Esophagus mucosa (tissue), 1 donor: ENCODE results near the gene NPIPB13. TPM values are rescaled to one million over a fixed set of nuclear protein-coding genes. Genes with fewer than 3 reads are reported as not detected.
"Not testable (repeated sequence)": the region's sequence is repeated elsewhere in the genome, so short reads cannot be mapped to it uniquely, and the experiment has no call there.

Source experiments
- ATAC-seq: fragments of 200-7000 bp; cut with Tn5 transposase; one replicate; pipeline ENCODE4 v1.9.1; 2020
- total RNA-seq: library from RNA; stranded (reverse); gene quantifications from one replicate; pipeline ENCODE4 v1.2.4, GENCODE V29; 2023
- donor health status: DM: yes; HTN: yes; CAD: no.

The NPIPB13 gene
- total RNA-seq = 11.2 TPM

DNA sequence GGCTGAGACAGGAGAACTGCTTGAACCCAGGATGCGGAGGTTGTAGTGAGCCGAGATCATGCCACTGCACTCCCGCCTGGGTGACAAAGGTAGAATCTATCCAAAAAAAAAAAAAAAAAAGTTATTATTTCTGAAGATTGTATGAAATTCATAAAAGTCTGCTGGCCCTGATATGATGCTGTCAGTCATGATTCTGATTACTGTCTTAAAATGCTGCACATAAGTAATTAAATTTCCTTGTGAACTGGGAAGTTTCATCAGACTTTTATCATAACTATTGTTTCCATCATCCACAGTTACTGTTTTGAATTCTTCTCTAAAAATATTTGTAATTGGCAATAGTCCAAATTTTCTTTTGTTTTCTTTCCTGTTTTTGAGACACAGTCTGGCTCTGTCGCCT lies at the start of gene NPIPB13:
NPIPB13 (minus strand) TSS at position 101 of the 400 bp plus-strand sequence. CDS start 2,906 bp downstream, outside the sequence.
- not testable (repeated sequence) for ATAC-seq

DNA sequence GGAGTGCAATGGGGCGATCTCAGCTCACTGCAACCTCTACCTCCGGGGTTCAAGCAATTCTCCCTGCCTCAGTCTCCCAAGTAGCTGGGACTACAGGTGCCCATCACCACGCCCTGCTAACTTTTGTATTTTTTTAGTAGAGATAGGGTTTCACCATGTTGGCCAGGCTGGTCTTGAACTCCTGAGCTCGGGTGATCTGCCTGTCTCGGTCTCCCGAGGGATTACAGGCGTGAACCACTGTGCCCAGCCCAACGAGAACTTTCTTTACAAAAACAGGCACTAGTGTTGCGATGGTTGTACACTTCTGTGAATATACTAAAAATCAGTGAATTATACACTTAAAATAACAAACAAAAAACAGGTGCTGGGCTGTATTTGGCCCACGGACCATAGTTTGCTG lies 34.1 kb upstream of the NPIPB13 start:
- ATAC-seq = not testable (repeated sequence)

DNA sequence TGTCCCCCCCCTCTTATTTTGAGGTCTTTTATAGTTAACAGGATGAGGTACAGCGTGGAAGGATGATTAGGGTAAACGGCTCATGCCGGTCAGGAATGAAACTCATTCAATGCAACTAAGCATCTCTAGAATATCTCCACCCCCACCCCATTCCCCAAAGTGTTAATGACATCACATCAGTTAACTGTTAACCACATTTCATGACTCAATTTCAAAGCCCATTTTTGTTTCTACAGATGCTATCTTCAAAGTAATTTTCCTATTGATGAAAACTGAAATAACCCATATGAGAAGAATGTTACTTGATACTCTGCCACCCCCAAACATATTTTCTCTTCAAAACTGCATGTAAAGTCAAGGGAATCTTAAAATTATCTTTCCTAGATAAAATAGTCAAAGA lies 30.2 kb upstream of the NPIPB13 start:
- not testable (repeated sequence) for ATAC-seq

DNA sequence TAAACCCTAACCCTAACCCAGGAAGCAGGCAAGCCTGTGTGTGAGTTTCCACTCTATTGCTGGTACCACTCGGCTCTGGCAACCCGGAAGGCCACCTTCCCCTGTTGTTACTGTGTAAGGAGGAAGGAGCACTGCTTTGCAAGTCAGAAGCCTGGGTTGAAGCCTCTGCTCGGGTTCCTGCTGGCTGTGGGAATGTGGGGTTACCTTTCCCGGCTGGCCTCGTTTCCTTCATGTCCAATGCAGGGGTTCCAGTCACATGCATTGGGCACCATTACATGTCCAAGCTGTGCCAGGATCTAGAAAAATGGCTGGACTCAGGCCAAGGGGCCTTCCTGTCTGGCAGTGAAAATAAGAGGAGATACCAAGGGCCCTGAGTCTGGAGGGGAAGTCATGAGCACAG lies 31.2 kb downstream of the NPIPB13 start:
- ATAC-seq = not testable (repeated sequence)

DNA sequence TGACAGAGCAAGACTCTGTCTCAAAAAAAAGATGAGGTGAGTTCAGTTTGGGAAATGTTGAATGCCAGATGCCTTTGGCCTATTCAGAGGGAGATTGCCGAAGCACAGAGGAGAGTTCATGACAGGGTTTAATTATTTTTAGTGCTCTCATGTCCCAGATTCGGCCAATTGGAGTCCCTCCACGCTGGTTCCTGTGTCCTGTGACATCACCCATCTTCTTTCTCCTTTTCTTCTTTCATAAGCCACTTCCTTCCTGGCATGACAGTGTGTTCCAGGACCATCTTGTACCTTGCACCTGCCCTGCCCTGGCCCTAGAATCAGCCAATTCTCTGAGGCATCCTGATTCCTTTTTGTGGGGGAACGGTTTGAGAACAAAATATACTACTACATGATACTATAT lies 36.9 kb downstream of the NPIPB13 start:
- not testable (repeated sequence) for ATAC-seq

DNA sequence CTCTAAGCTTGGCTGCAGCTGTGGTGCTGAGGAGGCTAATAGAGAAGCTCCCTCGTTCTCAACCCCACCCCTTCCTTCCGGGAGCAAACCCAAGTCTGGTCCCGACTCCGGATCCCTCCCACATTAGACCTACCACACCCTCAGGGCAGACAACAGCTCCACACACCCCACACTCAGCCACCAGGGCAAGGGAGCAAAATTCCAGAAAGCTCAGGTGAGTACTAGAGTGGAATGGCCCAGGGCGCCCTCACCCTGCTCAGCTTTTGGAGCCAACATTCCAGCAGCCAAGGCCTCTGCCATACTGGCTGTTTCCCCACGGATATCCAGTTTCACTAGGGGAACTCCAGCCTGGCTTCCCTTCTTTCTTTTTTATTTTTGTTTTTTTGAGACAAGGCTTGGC lies 39.2 kb downstream of the NPIPB13 start:
- ATAC-seq = peak; percentile 45

DNA sequence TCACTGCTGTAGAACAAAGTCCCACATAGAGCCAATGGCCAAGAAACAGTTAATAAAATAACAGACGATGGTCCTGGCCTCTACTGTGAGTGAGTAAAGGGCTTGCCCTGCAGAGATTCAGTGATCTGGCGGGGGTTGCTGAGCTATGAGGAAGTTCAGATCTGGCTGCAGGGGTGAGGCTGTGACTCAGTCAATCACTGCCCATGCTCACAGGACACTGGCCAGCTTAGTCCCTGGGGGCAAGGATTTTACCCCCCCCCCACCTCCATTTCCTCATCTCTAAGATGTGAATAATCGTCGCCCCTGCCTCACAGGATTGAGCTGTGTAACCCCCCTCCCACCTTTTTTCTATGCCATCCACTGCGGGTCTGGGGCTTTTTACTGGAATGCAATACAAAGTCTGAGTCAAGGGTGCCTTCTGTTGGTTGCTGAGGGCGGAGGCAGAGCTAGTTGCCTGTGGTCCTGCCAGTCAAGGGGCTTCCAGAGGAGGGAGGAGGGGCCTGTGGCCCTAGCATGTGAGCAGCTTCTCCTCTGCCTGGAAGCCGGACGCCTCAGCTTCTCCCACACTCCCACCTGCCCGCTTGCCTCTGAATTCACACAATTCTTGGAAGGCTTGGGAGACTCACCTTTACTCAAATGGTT lies 41.1 kb downstream of the NPIPB13 start:
- ATAC-seq = peak; percentile 42

DNA sequence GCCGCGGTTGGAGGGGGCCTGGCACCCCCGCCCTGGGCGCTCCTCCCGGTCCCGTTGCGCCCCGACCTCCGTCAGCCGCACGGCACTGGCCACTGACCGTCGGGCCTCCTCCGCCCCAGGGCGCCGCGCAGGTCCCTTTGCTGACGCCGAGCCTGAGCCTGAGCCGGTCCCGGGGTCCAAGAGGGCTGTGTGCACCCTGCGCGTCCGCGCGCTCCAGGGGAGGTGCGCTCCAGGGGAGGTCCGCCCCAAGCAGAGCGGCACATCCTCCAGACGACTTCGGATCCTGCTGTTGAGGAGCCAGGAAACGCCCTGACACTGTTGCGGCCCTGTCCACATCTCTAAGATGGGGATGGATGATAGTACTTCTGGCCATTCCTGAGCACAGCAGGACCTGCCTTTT lies 42.0 kb downstream of the NPIPB13 start:
- ATAC-seq = peak; percentile 31

DNA sequence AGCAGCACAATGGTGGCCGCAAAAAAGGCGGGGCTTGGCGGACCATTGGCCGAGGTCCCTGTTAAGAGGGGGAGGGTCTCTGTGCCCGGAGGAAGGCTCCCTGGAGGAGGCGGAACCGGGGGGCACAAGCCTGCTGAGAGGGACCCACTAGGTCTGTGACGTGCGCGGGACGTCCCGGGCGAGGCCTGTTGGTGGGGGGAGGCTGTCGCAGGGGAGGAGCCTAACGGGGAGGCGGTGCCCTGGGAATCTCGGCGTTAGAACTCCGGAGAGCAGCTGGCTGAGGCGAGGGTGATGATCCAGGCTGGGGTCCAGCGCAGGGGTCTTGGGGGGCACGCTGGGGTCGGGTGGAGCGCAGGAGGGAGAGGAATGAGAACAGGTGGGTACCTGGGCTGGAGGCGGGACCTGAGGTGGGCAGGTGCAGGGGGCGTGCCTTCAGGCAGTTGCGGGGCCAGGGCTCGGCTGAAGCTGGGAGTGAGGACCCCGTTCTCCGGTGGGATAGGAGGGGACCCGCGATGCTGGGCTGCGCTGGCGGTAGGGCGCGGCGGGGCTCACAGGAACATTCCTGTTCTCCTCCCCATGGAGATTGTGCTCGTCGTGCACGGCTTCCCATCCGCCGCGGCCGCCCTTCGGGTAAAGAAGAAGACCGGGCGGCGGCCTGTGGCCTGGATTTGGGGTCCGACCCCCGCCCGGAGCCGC lies 42.6 kb downstream of the NPIPB13 start:
- ATAC-seq = peak; percentile 35

DNA sequence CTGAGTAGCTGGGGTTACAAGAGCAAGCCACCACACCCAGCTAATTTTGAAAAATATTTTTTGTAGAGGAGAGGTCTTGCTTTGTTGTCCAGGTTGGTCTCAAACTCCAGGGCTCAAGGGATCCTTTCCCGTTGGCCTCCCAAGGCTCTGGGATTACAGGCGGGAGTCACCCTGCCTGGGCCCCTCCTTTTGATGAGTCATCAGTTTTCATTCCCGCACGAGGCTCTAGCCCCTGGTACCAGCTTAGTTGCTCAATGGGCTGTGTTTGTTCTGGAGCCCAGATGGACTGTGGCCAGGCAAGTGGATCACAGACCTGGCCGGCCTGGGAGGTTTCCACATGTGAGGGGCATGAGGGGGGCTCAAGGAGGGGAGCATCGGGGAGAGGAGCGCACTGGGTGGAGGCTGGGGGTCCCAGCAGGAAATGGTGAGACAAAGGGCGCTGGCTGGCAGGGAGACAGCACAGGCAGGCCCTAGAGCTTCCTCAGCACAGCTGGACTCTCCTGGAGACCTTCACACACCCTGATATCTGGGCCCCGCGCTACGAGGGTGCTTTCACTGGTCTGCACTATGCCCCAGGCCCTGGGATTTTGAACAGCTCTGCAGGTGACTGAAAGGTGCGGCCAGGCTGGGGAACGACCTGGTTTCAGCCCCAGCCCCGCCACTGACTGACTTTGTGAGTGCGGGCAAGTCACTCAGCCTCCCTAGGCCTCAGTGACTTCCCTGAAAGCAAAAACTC lies 48.5 kb downstream of the NPIPB13 start:
- peak; percentile 65 for ATAC-seq

DNA sequence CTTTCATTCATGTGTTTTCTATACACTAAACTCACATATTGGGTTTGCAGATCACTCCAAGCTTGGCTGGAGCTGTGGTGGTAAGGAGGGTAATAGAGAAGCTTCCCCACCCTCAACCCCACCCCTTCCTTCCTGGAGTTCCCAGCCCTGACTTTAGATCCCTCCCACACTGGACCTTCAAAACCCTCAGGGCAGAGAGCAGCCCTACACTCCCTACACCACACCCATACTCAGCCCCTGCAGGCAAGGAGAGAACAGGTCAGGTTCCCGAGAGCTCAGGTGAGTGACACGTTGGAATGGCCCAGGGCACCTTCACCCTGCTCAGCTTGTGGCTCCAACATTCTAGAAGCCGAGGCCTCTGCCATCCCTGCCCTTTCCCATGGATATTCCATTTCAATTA lies 49.2 kb downstream of the NPIPB13 start, which contains the start of gene SULT1A3:
SULT1A3 (plus strand) TSS at position 207 of the 400 bp plus-strand sequence. CDS start 1,474 bp downstream, outside the sequence.
- ATAC-seq = peak; percentile 63

Other genes starting within 250 kb of the NPIPB13 start
- 0.20 TPM for gene DOC2A, start 237.5 kb downstream of the NPIPB13 start, total RNA-seq
- gene C16orf92, start 225.3 kb downstream of the NPIPB13 start, total RNA-seq = not detected
- gene TLCD3B, start 217.2 kb downstream of the NPIPB13 start, total RNA-seq = 0.20 TPM
- 1,863 TPM for gene ALDOA, start 182.7 kb downstream of the NPIPB13 start, total RNA-seq
- gene PPP4C, start 172.5 kb downstream of the NPIPB13 start, total RNA-seq = 112 TPM
- 3.6 TPM for gene TBX6, start 156.6 kb downstream of the NPIPB13 start, total RNA-seq
- 22.8 TPM for gene YPEL3, start 152.3 kb downstream of the NPIPB13 start, total RNA-seq
- 85.3 TPM for gene GDPD3, start 134.9 kb downstream of the NPIPB13 start, total RNA-seq
- 126 TPM for gene MAPK3, start 125.3 kb downstream of the NPIPB13 start, total RNA-seq
- gene CORO1A, start 64.9 kb downstream of the NPIPB13 start, total RNA-seq = 9.0 TPM
- gene BOLA2B, start 54.8 kb downstream of the NPIPB13 start, total RNA-seq = 131 TPM
- gene SLX1A, start 54.6 kb downstream of the NPIPB13 start, total RNA-seq = 27.9 TPM
- gene SULT1A3, start 49.2 kb downstream of the NPIPB13 start, total RNA-seq = 7.1 TPM
- 44.3 TPM for gene CD2BP2, start 106.8 kb upstream of the NPIPB13 start, total RNA-seq
- 25.3 TPM for gene TBC1D10B, start 122.0 kb upstream of the NPIPB13 start, total RNA-seq
- 2.2 TPM for gene MYL11, start 126.3 kb upstream of the NPIPB13 start, total RNA-seq
- gene SEPTIN1, start 134.1 kb upstream of the NPIPB13 start, total RNA-seq = 2.4 TPM
- 2.6 TPM for gene ZNF48, start 146.9 kb upstream of the NPIPB13 start, total RNA-seq
- gene ZNF771, start 159.1 kb upstream of the NPIPB13 start, total RNA-seq = 3.2 TPM
- gene DCTPP1, start 181.6 kb upstream of the NPIPB13 start, total RNA-seq = 49.0 TPM
- gene SEPHS2, start 197.4 kb upstream of the NPIPB13 start, total RNA-seq = 21.6 TPM
- 2.0 TPM for gene ITGAL, start 224.3 kb upstream of the NPIPB13 start, total RNA-seq